SK-N-SH (cell line): ENCODE measurements around the gene SRGN.

Experiments
- CTCF ChIP-seq: fragments of 200-600 bp; sonication (generic); IDR thresholded peaks from 2 replicates; pipeline ENCODE4 v1.6.1; 2017; ENCODE audit warnings: antibody characterized with exemption, mild to moderate bottlenecking, moderate library complexity
- GABPA ChIP-seq: IDR thresholded peaks from 2 replicates; pipeline ENCODE4 v1.4.0; 2012; ENCODE audit warnings: low read depth, mild to moderate bottlenecking
- MXI1 ChIP-seq: IDR thresholded peaks from 2 replicates; pipeline ENCODE4 v1.6.1; 2012; ENCODE audit warnings: mild to moderate bottlenecking, low read depth, low read length, improper control_type of control experiment
- POLR2AphosphoS5 ChIP-seq: IDR thresholded peaks from 2 replicates; pipeline ENCODE4 v1.6.1; 2012; ENCODE audit warnings: low read depth, low read length
- RAD21 ChIP-seq: IDR thresholded peaks from 2 replicates; pipeline ENCODE4 v1.6.1; 2012; ENCODE audit warnings: mild to moderate bottlenecking, low read length
- USF1 ChIP-seq: IDR thresholded peaks from 2 replicates; pipeline ENCODE4 v1.4.0; 2012; ENCODE audit warnings: low read depth, borderline replicate concordance

- TF ChIP-seq MXI1 (peak; percentile 69; the same call in 1 of the 2 replicates), POLR2AphosphoS5 (peak; percentile 94), USF1 (peak; percentile 98), GABPA (peak; percentile 43; the same call in 1 of the 2 replicates), CTCF (peak; percentile 50; the same call in 1 of the 2 replicates), RAD21 (no peak)
Observed at GRCh38 chr10:69123747-69124562, 36.1 kb downstream of the SRGN start, which contains the start of gene VPS26A.
